Measurements from ENCODE around the gene CPPED1.

DNA sequence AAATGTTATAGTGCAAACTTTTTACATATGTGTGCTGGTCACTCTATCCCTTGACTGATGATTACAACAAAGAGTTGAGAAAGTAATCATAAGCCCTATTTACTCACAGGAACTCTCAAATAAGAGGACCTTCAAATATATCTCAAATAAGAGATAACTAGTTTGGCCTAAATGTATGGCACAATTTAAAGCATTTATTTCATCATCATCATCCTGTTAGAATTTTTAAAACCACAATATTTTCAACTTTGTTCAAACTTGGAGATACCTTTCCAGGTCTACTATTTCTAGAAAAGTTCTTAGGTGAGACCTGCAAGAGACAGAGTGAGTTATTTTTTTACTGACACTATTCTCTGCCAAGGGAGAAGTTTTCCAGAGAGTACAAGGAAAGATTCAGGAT lies 5.5 kb downstream of the CPPED1 start:
- TF ChIP-seq YY1 (IDR thresholded peaks at IDR 0.05; ENCODE audit: insufficient read depth, insufficient read length) (no peak), ZNF274 (IDR thresholded peaks at IDR 0.05; ENCODE audit: low read depth, low read length) (no peak)
